Measurements from ENCODE around the gene STRN4. TPM values are rescaled to one million over a fixed set of nuclear protein-coding genes. Genes with fewer than 3 reads are reported as not detected.

STRN4 gene
- polyA plus RNA-seq, 1 of the 3 experiments (the other 2 are of a cell fraction), result 92.8 TPM

- H3K36me3 ChIP-seq (replicated peaks in 1 of 2; ENCODE audit: control insufficient read depth in 1 of 2, insufficient read depth in 2 of 2, low read length in 1 of 2), result peaks cover 35 to 38% of the 10 kb centered on the region in 2 experiments
- 94% methylated on average over 6 of the region's 6 CpGs for WGBS (ENCODE audit: low lambda C conversion rate)
- H3K4me3 ChIP-seq (ENCODE audit: low read depth in 2 of 2, low read length in 1 of 2), result no peak overlapping the region
- H3K9ac ChIP-seq, result no peak overlapping the region
- H3K4me1 ChIP-seq (ENCODE audit: control insufficient read depth in 1 of 2, insufficient read depth in 2 of 2, low read depth in 1 of 2, low read length in 1 of 2), result no peaks in the 10 kb centered on the region
- no peaks in the 10 kb centered on the region for H3K79me2 ChIP-seq (ENCODE audit: insufficient read depth)
- DNase-seq, result no peak
- H3F3A ChIP-seq (replicated peaks; ENCODE audit: insufficient read depth), result peaks cover 4% of the 10 kb centered on the region
- no peaks in the 10 kb centered on the region for H4K20me1 ChIP-seq (ENCODE audit: insufficient read depth)
- no peak overlapping the region for H3K4me2 ChIP-seq
- TF ChIP-seq MEF2A (IDR thresholded peaks at IDR 0.05; ENCODE audit: borderline replicate concordance, low read depth), result no peak
- no peak for TF ChIP-seq CTCF (IDR thresholded peaks at IDR 0.05)
- TF ChIP-seq CHD2 (IDR thresholded peaks at IDR 0.05; ENCODE audit: low read length, partially characterized antibody), result no peak
- no peak for TF ChIP-seq YY1 (IDR thresholded peaks at IDR 0.05; ENCODE audit: low read depth)
- no peak for TF ChIP-seq ELF1 (IDR thresholded peaks at IDR 0.05)
- no peak for TF ChIP-seq EP300 (IDR thresholded peaks at IDR 0.05; ENCODE audit: borderline replicate concordance in 1 of 2, low read depth in 1 of 2, low read length in 1 of 2)
- TF ChIP-seq MAX (IDR thresholded peaks at IDR 0.05; ENCODE audit: low read depth), result no peak
- TF ChIP-seq USF2 (IDR thresholded peaks at IDR 0.05; ENCODE audit: borderline replicate concordance, low read depth, low read length), result no peak
- no peak for TF ChIP-seq IRF3 (IDR thresholded peaks at IDR 0.05; ENCODE audit: low read depth, low read length)
- no peak for TF ChIP-seq FOXM1 (IDR thresholded peaks at IDR 0.05; ENCODE audit: low read depth)
- no peak for TF ChIP-seq RAD21 (IDR thresholded peaks at IDR 0.05; ENCODE audit: low read length)
- TF ChIP-seq NFIC (IDR thresholded peaks at IDR 0.05; ENCODE audit: borderline replicate concordance), result no peak
- no peak for TF ChIP-seq TEAD4 (IDR thresholded peaks at IDR 0.05; ENCODE audit: borderline replicate concordance, insufficient read depth)
- TF ChIP-seq USF1 (IDR thresholded peaks at IDR 0.05; ENCODE audit: borderline replicate concordance, low read depth), result no peak
- no peaks in the 10 kb centered on the region for H3K9me2 ChIP-seq
- no peaks in the 10 kb centered on the region for H3K27me3 ChIP-seq (ENCODE audit: insufficient read depth)
- no peak overlapping the region for H2AFZ ChIP-seq (ENCODE audit: low read depth)
- no peaks in the 10 kb centered on the region for H3K9me3 ChIP-seq
- ChIA-PET CTCF (interaction anchor here (0.7 to 1.7 kb wide), 6 partner anchors 16 to 616 kb away, joined by 3 to 8 read pairs (median 4); no protein-coding TSS in a partner anchor), POLR2A (no interaction called here)
- no peak overlapping the region for H3K27ac ChIP-seq (ENCODE audit: low read depth in 2 of 2, low read length in 1 of 2)
Measured at GRCh38 chr19:46687438-46688145, 58.7 kb downstream of the STRN4 start.
